ENCODE measurements around the gene OXGR1.

The OXGR1 gene

DNA sequence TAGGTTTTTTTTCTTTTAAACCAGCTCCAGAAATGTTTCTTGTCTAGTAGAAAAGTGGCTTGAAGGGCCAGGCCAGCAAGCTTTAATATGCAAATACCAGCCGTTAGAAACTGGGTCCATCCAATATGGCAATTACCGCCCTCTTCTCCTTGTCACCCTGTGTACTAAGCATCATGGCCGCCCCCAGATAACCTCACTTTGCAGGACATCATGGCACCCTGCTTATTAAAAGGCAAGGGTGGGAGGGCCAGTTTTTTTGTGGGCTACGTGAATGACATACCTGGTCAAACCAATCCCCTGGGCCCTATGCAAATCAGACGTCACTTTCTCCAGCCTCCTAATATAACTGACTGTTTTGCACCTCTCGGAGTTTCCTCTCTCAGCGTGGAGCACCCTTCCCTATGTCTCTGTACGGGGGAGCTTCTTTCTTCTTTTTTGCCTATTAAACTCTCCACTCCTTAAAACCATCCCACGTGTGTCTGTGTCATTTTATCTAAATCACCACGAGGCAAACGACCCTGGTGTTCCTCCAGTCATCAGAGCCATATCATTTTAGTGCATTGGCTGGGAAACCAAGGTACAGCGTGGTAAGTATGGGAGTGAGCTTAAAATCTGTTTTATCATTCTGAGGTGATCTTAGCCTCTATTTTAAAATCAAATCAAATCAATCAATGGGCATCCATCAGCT, 27.7 kb downstream of the OXGR1 start:
- H3K27ac ChIP-seq (ENCODE audit: low read length), result no peak overlapping the region
- H3K4me1 ChIP-seq (ENCODE audit: control insufficient read depth, insufficient read depth, low read length), result no peaks in the 10 kb centered on the region
- H3K27me3 ChIP-seq (ENCODE audit: control insufficient read depth, insufficient read depth, low read length), result no peaks in the 10 kb centered on the region
- H3K36me3 ChIP-seq (ENCODE audit: control insufficient read depth, insufficient read depth, low read length), result no peaks in the 10 kb centered on the region
- H3K4me3 ChIP-seq (ENCODE audit: low read length), result no peak overlapping the region
- no CpG with 5 or more reads among the region's 12 CpGs for WGBS (ENCODE audit: insufficient coverage, insufficient read length)
- no peak for DNase-seq (ENCODE audit: low read depth, low spot score)
- 0 out of 2 replicates have a peak, but pooled peaks cover 1% of the 10 kb centered on the region for H3K9me3 ChIP-seq (ENCODE audit: control insufficient read depth, insufficient read depth, low read length)

DNA sequence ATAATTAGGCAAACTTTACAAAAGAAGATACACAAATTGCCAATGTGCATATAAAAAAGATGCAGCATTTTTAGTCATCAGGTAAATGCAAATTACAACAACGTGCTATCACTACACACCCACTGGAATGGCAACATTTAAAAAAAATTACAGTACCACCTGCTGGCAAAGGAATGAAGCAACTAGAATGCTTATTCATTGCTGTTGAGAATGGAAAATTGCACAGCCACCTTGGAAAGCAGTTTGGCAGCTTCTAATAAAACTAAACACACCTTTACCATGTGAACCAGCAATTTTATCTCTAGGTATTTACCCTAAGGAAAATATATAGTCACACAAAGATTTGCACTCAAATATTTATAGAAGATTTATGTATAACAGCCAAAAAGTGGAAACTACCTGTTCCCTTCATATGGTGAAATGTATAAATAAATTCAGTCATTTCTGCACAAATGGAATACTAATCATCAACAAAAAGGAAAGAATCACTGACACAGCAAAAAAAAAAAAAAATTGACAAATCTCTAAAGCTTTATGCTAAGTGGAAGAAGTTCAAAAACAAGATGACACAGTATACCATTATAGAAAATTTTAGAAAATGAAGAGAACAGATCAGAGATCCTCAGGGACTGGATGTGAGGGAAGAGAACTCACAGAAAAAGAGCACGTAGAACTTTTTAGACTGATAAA, 30.3 kb downstream of the OXGR1 start:
- no peaks in the 10 kb centered on the region for H3K36me3 ChIP-seq (ENCODE audit: control insufficient read depth, insufficient read depth, low read length)
- H3K27ac ChIP-seq (ENCODE audit: low read length), result no peak overlapping the region
- H3K27me3 ChIP-seq (ENCODE audit: control insufficient read depth, insufficient read depth, low read length), result no peaks in the 10 kb centered on the region
- H3K4me1 ChIP-seq (ENCODE audit: control insufficient read depth, insufficient read depth, low read length), result no peaks in the 10 kb centered on the region
- no CpG with 5 or more reads among the region's 2 CpGs for WGBS (ENCODE audit: insufficient coverage, insufficient read length)
- no peak overlapping the region for H3K4me3 ChIP-seq (ENCODE audit: low read length)
- H3K9me3 ChIP-seq (ENCODE audit: control insufficient read depth, insufficient read depth, low read length), result 0 out of 2 replicates have a peak, but pooled peaks cover 1% of the 10 kb centered on the region
- no peak for DNase-seq (ENCODE audit: low read depth, low spot score)

DNA sequence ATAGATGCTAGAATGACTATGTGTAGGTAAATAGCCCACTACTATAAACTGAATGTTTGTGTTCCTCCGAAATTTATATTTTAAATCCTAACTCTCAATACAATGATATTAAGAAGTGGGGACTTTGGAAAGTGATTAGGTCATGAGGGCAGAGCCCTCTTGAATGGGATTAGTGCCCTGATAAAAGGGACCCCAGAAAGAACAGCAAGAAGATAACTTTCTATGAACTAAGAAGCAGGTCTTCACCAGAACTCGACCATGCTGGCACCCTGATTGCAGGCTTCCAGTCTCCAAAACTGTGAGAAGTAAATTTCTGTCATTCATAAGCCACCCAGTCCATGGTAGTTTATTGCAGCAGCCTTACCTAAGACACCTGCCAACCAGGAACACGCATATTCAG, 33.9 kb downstream of the OXGR1 start:
- H3K4me1 ChIP-seq (ENCODE audit: control insufficient read depth, insufficient read depth, low read length), result no peaks in the 10 kb centered on the region
- no peak for DNase-seq (ENCODE audit: low read depth, low spot score)
- no peaks in the 10 kb centered on the region for H3K9me3 ChIP-seq (ENCODE audit: control insufficient read depth, insufficient read depth, low read length)
- H3K27ac ChIP-seq (ENCODE audit: low read length), result no peak overlapping the region
- H3K27me3 ChIP-seq (ENCODE audit: control insufficient read depth, insufficient read depth, low read length), result no peaks in the 10 kb centered on the region
- no peaks in the 10 kb centered on the region for H3K36me3 ChIP-seq (ENCODE audit: control insufficient read depth, insufficient read depth, low read length)
- WGBS (ENCODE audit: insufficient coverage, insufficient read length), result no CpG with 5 or more reads among the region's 3 CpGs
- H3K4me3 ChIP-seq (ENCODE audit: low read length), result no peak overlapping the region

DNA sequence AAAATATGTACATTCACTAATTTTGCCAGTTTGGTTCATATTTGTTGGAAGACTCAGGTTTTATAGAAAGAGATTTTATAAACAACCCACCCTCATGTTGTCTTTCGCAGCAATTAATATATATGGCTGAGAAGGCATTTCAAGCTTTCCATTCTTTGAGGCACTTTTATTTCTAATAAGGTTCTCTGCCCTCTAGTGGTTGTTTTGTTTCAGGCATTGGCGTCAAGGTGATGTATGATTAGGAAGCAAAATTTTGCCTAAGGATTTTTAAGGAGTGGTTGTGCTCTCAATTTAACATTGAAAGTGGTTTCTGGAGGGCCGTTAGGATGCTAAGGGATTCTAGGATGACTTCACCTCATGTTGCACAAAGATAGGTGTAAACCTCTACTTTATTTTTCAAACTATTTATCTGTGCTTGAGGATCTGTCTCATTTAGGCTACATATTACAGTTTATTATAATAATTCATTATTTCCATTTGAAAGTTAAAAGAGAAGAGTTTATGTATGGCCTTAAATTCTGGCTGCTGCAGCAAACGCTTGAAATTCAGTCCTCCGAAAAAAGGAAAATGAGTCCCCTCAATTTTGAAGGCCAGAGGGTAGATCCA, 35.9 kb downstream of the OXGR1 start:
- no peaks in the 10 kb centered on the region for H3K4me1 ChIP-seq (ENCODE audit: control insufficient read depth, insufficient read depth, low read length)
- no CpG with 5 or more reads among the region's 5 CpGs for WGBS (ENCODE audit: insufficient coverage, insufficient read length)
- DNase-seq (ENCODE audit: low read depth, low spot score), result no peak
- H3K4me3 ChIP-seq (ENCODE audit: low read length), result no peak overlapping the region
- no peaks in the 10 kb centered on the region for H3K9me3 ChIP-seq (ENCODE audit: control insufficient read depth, insufficient read depth, low read length)
- H3K27me3 ChIP-seq (ENCODE audit: control insufficient read depth, insufficient read depth, low read length), result no peaks in the 10 kb centered on the region
- H3K27ac ChIP-seq (ENCODE audit: low read length), result no peak overlapping the region
- H3K36me3 ChIP-seq (ENCODE audit: control insufficient read depth, insufficient read depth, low read length), result no peaks in the 10 kb centered on the region

DNA sequence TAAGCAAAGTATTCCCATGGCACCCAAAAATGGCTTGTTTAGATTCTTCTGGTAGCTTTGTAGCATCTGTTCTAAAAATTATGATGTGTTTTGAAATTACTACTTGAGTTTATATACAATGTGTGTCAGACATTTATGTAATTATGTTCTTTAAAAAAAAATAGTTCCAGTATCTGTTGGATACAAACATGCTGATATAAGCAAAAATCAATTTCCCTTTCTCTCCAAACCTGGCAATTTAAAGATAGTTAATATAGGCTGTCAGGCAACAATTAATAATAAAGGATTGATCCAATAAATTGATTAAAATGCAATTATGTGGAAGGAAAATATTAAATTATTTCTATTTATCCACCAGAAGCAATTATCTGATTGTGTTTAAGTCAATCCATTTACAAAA, 41.7 kb downstream of the OXGR1 start:
- Histone ChIP-seq H3K4me1 (ENCODE audit: control insufficient read depth, insufficient read depth, low read length) (no peaks in the 10 kb centered on the region), H3K9me3 (ENCODE audit: control insufficient read depth, insufficient read depth, low read length) (no peaks in the 10 kb centered on the region), H3K4me3 (ENCODE audit: low read length) (no peak overlapping the region), H3K36me3 (ENCODE audit: control insufficient read depth, insufficient read depth, low read length) (no peaks in the 10 kb centered on the region), H3K27ac (ENCODE audit: low read length) (no peak overlapping the region), H3K27me3 (ENCODE audit: control insufficient read depth, insufficient read depth, low read length) (no peaks in the 10 kb centered on the region)
- DNase-seq (ENCODE audit: low read depth, low spot score), result no peak

DNA sequence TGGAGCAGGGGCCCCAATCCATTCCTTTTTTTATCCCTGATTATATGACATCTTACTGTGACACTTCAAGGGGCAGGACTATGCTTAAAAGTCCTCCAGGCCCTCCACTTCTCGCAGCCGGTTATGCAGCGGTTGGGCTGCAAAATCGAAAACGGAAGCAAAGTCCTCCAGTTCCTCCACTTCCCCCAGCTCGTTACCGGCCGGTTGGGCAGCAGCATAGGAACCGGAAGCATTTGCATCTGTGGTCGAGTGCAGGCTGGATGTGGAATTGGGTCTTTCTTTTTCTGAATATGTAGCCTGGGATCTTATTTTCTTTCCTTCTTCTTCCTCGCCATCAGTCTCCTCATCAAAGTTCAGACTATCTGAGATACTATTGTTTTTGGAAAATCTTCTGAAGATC, 46.1 kb downstream of the OXGR1 start:
- H3K36me3 ChIP-seq (ENCODE audit: control insufficient read depth, insufficient read depth, low read length), result no peaks in the 10 kb centered on the region
- no peaks in the 10 kb centered on the region for H3K9me3 ChIP-seq (ENCODE audit: control insufficient read depth, insufficient read depth, low read length)
- DNase-seq (ENCODE audit: low read depth, low spot score), result no peak
- H3K4me3 ChIP-seq (ENCODE audit: low read length), result no peak overlapping the region
- no peaks in the 10 kb centered on the region for H3K4me1 ChIP-seq (ENCODE audit: control insufficient read depth, insufficient read depth, low read length)
- no CpG with 5 or more reads among the region's 11 CpGs for WGBS (ENCODE audit: insufficient coverage, insufficient read length)
- no peak overlapping the region for H3K27ac ChIP-seq (ENCODE audit: low read length)
- H3K27me3 ChIP-seq (ENCODE audit: control insufficient read depth, insufficient read depth, low read length), result no peaks in the 10 kb centered on the region

DNA sequence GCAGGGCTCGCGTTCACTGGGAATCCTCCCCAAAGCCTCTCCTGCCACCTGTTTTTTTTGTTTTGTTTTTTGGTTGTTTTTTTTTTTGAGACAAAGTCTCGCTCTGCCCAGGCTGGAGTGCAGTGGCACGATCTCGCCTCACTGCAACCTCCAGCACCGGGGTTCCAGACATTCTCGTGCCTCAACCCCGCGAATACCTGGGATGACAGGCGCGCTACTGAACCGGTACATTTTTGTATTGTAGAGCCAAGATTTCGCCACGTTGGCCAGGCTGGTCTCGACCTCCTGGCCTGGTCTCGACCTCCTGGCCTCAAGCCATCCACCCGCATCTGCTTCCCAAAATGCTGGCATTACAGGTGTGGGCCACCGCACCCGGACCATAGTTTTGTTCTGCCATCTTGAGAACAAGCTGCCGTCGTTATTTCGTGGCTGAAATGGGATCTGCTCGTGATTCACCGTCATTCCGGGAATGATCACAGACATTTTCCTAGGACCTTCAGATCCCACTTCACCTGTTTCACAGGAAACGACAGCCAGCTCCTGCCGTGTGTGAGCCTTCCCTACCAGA, 46.8 kb downstream of the OXGR1 start:
- no CpG with 5 or more reads among the region's 27 CpGs for WGBS (ENCODE audit: insufficient coverage, insufficient read length)
- Histone ChIP-seq H3K27ac (ENCODE audit: low read length) (no peak overlapping the region), H3K27me3 (ENCODE audit: control insufficient read depth, insufficient read depth, low read length) (no peaks in the 10 kb centered on the region), H3K9me3 (ENCODE audit: control insufficient read depth, insufficient read depth, low read length) (no peaks in the 10 kb centered on the region), H3K4me3 (ENCODE audit: low read length) (no peak overlapping the region), H3K4me1 (ENCODE audit: control insufficient read depth, insufficient read depth, low read length) (no peaks in the 10 kb centered on the region; the same call in 1 of the 2 replicates), H3K36me3 (ENCODE audit: control insufficient read depth, insufficient read depth, low read length) (no peaks in the 10 kb centered on the region)
- no peak for DNase-seq (ENCODE audit: low read depth, low spot score)

DNA sequence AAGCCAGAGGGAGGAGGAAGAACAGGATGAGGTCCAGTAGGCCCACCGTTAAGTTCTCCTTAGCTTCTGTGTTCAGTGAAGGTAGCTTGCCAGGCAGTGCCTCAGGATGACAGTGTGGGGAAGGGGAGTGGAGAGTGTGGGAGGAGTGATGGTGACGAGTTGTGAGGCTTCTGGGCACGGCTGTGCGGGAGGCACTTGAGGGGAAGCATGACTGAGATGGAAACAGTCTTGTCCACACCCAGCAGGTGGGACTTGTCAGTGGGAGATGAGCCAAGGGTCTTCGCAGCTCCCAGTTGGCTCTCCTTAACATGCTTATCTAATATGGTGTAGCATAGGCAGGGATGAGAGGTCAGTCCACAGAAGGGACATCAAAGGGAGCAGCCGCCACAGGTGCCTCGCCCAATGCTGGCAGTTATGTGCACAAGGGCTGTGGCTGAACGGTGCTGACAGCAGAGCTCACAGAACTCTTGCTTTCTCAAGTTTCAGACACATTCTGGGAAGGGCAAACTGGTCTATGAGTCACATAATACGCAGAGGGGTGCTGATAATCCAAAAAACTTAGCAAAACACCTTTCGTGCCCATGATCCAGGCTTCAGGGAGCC, 47.5 kb downstream of the OXGR1 start:
- Histone ChIP-seq H3K27ac (ENCODE audit: low read length) (no peak overlapping the region), H3K36me3 (ENCODE audit: control insufficient read depth, insufficient read depth, low read length) (no peaks in the 10 kb centered on the region), H3K4me3 (ENCODE audit: low read length) (no peak overlapping the region), H3K27me3 (ENCODE audit: control insufficient read depth, insufficient read depth, low read length) (no peaks in the 10 kb centered on the region), H3K4me1 (ENCODE audit: control insufficient read depth, insufficient read depth, low read length) (peaks cover 1% of the 10 kb centered on the region; the same call in 1 of the 2 replicates), H3K9me3 (ENCODE audit: control insufficient read depth, insufficient read depth, low read length) (no peaks in the 10 kb centered on the region)
- no CpG with 5 or more reads among the region's 10 CpGs for WGBS (ENCODE audit: insufficient coverage, insufficient read length)
- no peak for DNase-seq (ENCODE audit: low read depth, low spot score)

DNA sequence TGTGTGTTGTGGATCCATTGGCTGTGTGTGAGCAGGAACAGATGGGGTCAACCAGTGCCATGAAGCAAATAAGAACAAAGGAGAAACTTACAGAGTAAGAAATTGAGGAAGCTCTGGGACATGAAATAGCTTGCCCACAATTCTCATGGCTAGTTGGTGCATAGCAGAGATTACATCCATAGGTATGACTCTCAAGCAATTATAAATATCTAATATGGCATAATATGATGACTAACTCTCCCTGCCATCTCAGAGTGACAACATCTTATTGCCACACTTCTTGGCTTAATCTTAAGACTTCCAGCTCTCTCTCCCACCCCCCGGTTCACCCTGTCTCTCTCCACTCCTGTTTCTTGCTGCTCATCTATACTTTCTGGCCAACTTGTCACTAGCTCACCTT, 53.3 kb downstream of the OXGR1 start:
- Histone ChIP-seq H3K27ac (ENCODE audit: low read length) (no peak overlapping the region), H3K36me3 (ENCODE audit: control insufficient read depth, insufficient read depth, low read length) (no peaks in the 10 kb centered on the region), H3K9me3 (ENCODE audit: control insufficient read depth, insufficient read depth, low read length) (no peaks in the 10 kb centered on the region; the same call in 1 of the 2 replicates), H3K4me1 (ENCODE audit: control insufficient read depth, insufficient read depth, low read length) (peaks cover 1% of the 10 kb centered on the region; the same call in 1 of the 2 replicates), H3K27me3 (ENCODE audit: control insufficient read depth, insufficient read depth, low read length) (no peaks in the 10 kb centered on the region), H3K4me3 (ENCODE audit: low read length) (no peak overlapping the region)
- no peak for DNase-seq (ENCODE audit: low read depth, low spot score)
- WGBS (ENCODE audit: insufficient coverage, insufficient read length), result no CpG with 5 or more reads among the region's 1 CpG

DNA sequence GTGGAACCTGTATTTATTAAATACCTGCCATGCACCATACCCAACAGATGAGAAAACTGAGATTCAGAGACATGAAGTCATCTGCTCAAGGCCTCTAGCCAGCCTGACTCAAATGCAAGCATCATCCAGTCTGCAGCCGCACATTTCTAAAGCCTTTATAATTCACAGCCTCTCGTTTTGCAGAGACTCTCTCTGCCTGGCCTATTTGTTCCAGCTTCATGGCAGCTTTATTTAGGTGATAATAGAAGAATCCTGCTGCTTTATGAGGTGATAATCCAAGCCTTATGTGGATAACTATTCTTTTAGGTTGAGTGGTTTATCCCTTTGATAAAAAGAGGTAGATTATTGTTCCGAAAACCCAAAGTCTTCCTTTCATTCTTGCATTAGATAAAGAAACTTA, 58.4 kb downstream of the OXGR1 start:
- Histone ChIP-seq H3K36me3 (ENCODE audit: control insufficient read depth, insufficient read depth, low read length) (no peaks in the 10 kb centered on the region), H3K27ac (ENCODE audit: low read length) (no peak overlapping the region), H3K27me3 (ENCODE audit: control insufficient read depth, insufficient read depth, low read length) (no peaks in the 10 kb centered on the region), H3K4me1 (ENCODE audit: control insufficient read depth, insufficient read depth, low read length) (no peaks in the 10 kb centered on the region), H3K9me3 (ENCODE audit: control insufficient read depth, insufficient read depth, low read length) (no peaks in the 10 kb centered on the region; the same call in 1 of the 2 replicates), H3K4me3 (ENCODE audit: low read length) (no peak overlapping the region)
- WGBS (ENCODE audit: insufficient coverage, insufficient read length), result no CpG with 5 or more reads among the region's 3 CpGs
- no peak for DNase-seq (ENCODE audit: low read depth, low spot score)

Data from iPS DF 6.9 (cell line).